NK-92 treated with Interleukin-12 subunit alpha and Interleukin-12 subunit beta, amount 100 ng/mL, for 24 hours (cell line): ENCODE measurements around the gene FOLR1.
"Not testable (repeated sequence)": the region's sequence is repeated elsewhere in the genome, so short reads cannot be mapped to it uniquely, and the experiment has no call there.

Experiments
- DNase-seq: peaks from one replicate; lab custom pipeline; 2025; lab: John Stamatoyannopoulos, UW

Gene FOLR1

GRCh38 chr11:72191961-72192381 lies at the start of gene FOLR1:
Gene FOLR1, plus strand, starts transcription at chr11:72192140. Its CDS starts 34 bp downstream, at chr11:72192174.
- DNase-seq: no peak

- DNase-seq: not testable (repeated sequence)
These were observed 49.4 kb upstream of the FOLR1 start for GRCh38 chr11:72142543-72142942.

GRCh38 chr11:72144807-72145565 lies 47.0 kb upstream of the FOLR1 start:
- DNase-seq: no peak

GRCh38 chr11:72146625-72147024 lies 45.3 kb upstream of the FOLR1 start:
- DNase-seq: no peak

GRCh38 chr11:72150882-72151281 lies 41.1 kb upstream of the FOLR1 start:
- DNase-seq: no peak

GRCh38 chr11:72153874-72154273 lies 38.1 kb upstream of the FOLR1 start:
- not testable (repeated sequence) for DNase-seq

GRCh38 chr11:72154816-72155215 lies 37.1 kb upstream of the FOLR1 start:
- DNase-seq: no peak

GRCh38 chr11:72155751-72156150 lies 36.2 kb upstream of the FOLR1 start:
- no peak for DNase-seq

GRCh38 chr11:72157131-72157530 lies 34.8 kb upstream of the FOLR1 start:
- DNase-seq: no peak

- no peak for DNase-seq
These were observed 31.6 kb upstream of the FOLR1 start for GRCh38 chr11:72160319-72160718.

- DNase-seq: no peak
These were observed 28.9 kb upstream of the FOLR1 start for GRCh38 chr11:72162891-72163492.

GRCh38 chr11:72164187-72164586 lies 27.8 kb upstream of the FOLR1 start:
- not testable (repeated sequence) for DNase-seq

- DNase-seq: not testable (repeated sequence)
These were observed 22.8 kb upstream of the FOLR1 start for GRCh38 chr11:72169046-72169555.

- not testable (repeated sequence) for DNase-seq
These were observed 22.2 kb upstream of the FOLR1 start for GRCh38 chr11:72169754-72170153.

- DNase-seq: not testable (repeated sequence)
These were observed 19.9 kb upstream of the FOLR1 start for GRCh38 chr11:72172043-72172442.

- no peak for DNase-seq
These were observed 18.6 kb upstream of the FOLR1 start for GRCh38 chr11:72173291-72173690.

GRCh38 chr11:72174302-72175070 lies 17.5 kb upstream of the FOLR1 start:
- no peak for DNase-seq

GRCh38 chr11:72177656-72178055 lies 14.3 kb upstream of the FOLR1 start:
- no peak for DNase-seq

GRCh38 chr11:72179049-72179803 lies 12.7 kb upstream of the FOLR1 start:
- no peak for DNase-seq

GRCh38 chr11:72179804-72180396 lies 12.0 kb upstream of the FOLR1 start:
- no peak for DNase-seq

GRCh38 chr11:72180892-72181552 lies 10.9 kb upstream of the FOLR1 start:
- not testable (repeated sequence) for DNase-seq
